ENCODE results near the gene UFC1.

GRCh38 chr1:161180639-161181038 is 26.9 kb downstream of the UFC1 start:
- TF ChIP-seq CTCF (IDR thresholded peaks at IDR 0.05) (peak in 1 of 2 donors; percentile 11), POLR2A (IDR thresholded peaks at IDR 0.05) (no peak), POLR2AphosphoS5 (IDR thresholded peaks at IDR 0.05) (no peak), EP300 (IDR thresholded peaks at IDR 0.05) (no peak)
